HAP-1 (cell line): ENCODE measurements around the gene NLN.
"Not testable (repeated sequence)": the region's sequence is repeated elsewhere in the genome, so short reads cannot be mapped to it uniquely, and the experiment has no call there.

ENCODE experiments used
- DNase-seq, 2 experiments: peaks; one replicate each; pipeline ENCODE4 v3.0.0-alpha.2; 2016 to 2020; ENCODE audit warnings: low spot score in 2 of 2
- H3K27me3 ChIP-seq: fragments of 250-450 bp; sonication (Bioruptor Pico); 2 replicates; pipeline ENCODE4 v1.5.1; 2020; ENCODE audit warnings: low read depth, mild to moderate bottlenecking, moderate library complexity
- H3K36me3 ChIP-seq: fragments of 250-450 bp; sonication (Bioruptor Pico); replicated peaks from 2 replicates; pipeline ENCODE4 v1.5.1; 2020; ENCODE audit warnings: mild to moderate bottlenecking
- H3K4me1 ChIP-seq: fragments of 250-450 bp; sonication (Bioruptor Pico); 2 replicates; pipeline ENCODE4 v1.5.1; 2020; ENCODE audit warnings: mild to moderate bottlenecking
- H3K4me3 ChIP-seq: fragments of 250-450 bp; sonication (Bioruptor Pico); 2 replicates; pipeline ENCODE4 v1.5.1; 2020; ENCODE audit warnings: mild to moderate bottlenecking, moderate library complexity
- H3K9me3 ChIP-seq: fragments of 250-450 bp; sonication (Bioruptor Pico); 2 replicates; pipeline ENCODE4 v1.5.1; 2020; ENCODE audit warnings: mild to moderate bottlenecking, moderate library complexity
- in situ Hi-C: fragments of 300-500 bp; cut with MboI; formaldehyde crosslinking; loops from 3 replicates; pipeline ENCODE4 v1.14.3; 2020; ENCODE audit warnings: low sequenced_read_pairs, inconsistent platforms, mixed read lengths

NLN gene

GRCh38 chr5:65846101-65846500, 124.1 kb downstream of the NLN start:
- Histone ChIP-seq H3K27me3 (no peaks in the 10 kb centered on the region), H3K9me3 (no peaks in the 10 kb centered on the region), H3K36me3 (no peaks in the 10 kb centered on the region), H3K4me1 (no peaks in the 10 kb centered on the region), H3K4me3 (no peak overlapping the region)
- in situ Hi-C loops: no loop called here
- no peak for DNase-seq

- H3K4me1 ChIP-seq, H3K27me3 ChIP-seq, DNase-seq, H3K9me3 ChIP-seq, H3K4me3 ChIP-seq, H3K36me3 ChIP-seq, in situ Hi-C loops: not testable (repeated sequence)
Measured at GRCh38 chr5:65847019-65847418, 125.0 kb downstream of the NLN start.

DNA sequence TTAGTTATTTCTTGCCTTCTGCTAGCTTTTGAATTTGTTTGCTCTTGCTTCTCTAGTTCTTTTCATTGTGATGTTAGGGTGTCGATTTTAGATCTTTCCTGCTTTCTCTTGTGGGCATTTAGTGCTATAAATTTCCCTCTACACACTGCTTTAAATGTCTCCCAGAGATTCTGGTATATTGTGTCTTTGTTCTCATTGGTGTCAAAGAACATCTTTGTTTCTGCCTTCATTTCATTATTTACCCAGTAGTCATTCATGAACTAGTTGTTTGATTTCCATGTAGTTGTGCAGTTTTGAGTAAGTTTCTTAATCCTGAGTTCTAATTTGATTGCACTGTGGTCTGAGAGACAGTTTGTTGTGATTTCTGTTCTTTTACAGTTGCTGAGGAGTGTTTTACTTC, 127.9 kb downstream of the NLN start:
- in situ Hi-C loops: not testable (repeated sequence)

DNA sequence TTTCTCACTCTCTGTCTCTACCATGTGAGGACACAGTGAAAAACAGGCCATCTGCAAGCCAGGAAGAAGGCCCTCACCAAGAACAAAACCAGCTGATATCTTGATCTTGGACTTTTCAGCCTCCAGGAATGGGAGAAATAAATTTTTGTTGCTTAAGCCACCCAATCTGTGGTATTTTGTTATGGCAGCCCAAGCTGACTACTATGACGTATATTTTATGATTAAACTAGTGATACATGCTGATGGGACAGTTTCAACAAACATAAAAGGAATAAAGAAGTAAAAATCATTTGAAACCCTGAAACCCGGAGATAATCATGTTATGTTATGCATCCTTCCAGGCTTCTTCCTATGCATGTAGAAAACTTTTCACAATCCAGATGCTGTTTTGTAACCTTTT, 132.9 kb downstream of the NLN start:
- Histone ChIP-seq H3K9me3 (no peaks in the 10 kb centered on the region), H3K4me3 (no peak overlapping the region), H3K36me3 (no peaks in the 10 kb centered on the region), H3K27me3 (no peaks in the 10 kb centered on the region), H3K4me1 (no peaks in the 10 kb centered on the region)
- in situ Hi-C loops: no loop called here
- no peak for DNase-seq

More for the DNA sequence above, 127.9 kb downstream of the NLN start:
- H3K4me1 ChIP-seq, H3K36me3 ChIP-seq, DNase-seq, H3K9me3 ChIP-seq, H3K4me3 ChIP-seq, H3K27me3 ChIP-seq: not testable (repeated sequence)

DNA sequence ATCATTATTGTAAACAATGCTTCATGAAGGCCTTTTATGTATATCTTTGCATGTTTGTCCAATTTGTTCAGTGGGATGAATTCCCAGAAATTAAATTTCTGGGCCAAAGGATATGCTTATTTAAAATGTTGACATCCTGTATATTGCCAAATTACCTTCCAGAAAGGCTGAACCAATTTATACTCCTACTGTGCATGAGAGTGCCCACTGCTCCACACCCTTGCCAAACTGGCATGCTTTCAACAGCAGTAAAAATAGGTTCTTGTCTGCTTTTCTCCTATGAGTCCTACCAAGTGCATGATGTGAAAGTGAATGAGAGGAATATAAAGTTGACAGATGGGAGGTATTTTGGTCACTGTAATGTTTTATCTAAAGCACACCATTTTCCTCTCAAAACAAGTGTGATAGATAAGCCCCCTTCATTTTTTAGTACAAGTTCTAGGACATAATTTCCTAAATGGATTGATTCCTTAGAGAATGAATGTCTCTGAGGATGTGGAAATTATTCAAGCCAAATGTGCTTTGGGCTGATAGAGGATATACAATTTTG, 133.8 kb downstream of the NLN start:
- in situ Hi-C loops: no loop called here
- H3K27me3 ChIP-seq: no peaks in the 10 kb centered on the region
- no peaks in the 10 kb centered on the region for H3K36me3 ChIP-seq
- no peaks in the 10 kb centered on the region for H3K9me3 ChIP-seq
- DNase-seq: no peak
- no peak overlapping the region for H3K4me3 ChIP-seq
- no peaks in the 10 kb centered on the region for H3K4me1 ChIP-seq

DNA sequence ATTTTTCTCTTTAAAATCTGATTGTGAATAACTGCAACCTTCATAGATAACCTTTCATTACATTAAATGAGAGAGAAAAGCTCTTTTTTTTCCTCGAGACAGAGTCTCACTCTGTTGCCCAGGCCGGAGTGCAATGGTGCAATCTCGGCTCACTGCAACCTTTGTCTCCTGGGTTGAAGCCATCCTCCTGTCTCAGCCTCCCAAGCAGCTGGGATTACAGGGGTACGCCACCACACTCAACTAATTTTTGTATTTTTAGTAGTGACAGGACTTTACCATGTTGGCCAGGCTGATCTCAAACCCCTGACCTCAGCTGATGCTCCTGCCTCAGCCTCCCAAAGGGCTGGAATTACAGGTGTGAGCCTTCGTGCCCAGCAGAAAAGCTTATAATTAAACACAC, 134.5 kb downstream of the NLN start:
- DNase-seq: no peak
- Histone ChIP-seq H3K4me3 (no peak overlapping the region), H3K9me3 (no peaks in the 10 kb centered on the region), H3K27me3 (no peaks in the 10 kb centered on the region), H3K36me3 (no peaks in the 10 kb centered on the region), H3K4me1 (no peaks in the 10 kb centered on the region)
- in situ Hi-C loops: no loop called here

DNA sequence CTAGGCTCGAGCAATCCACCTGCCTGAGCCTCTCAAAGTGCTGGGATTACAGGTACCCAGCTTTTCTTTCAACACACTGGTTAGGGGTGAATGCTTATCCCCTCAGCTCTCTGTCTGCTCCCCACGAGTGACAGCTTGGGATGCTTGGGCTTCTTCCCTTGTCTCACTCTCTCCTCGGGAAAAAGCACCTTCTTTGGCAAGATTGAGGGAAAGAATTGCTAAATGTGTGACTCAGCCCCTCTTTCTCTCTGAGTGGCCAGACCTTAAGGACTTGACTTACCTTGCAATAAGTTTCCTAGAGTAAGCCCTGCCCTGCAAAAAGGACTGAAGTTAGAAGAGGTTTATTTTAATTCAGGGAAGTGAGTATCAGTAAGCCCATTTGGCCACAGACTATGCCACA, 136.3 kb downstream of the NLN start:
- Histone ChIP-seq H3K4me1 (no peaks in the 10 kb centered on the region), H3K4me3 (no peak overlapping the region), H3K9me3 (no peaks in the 10 kb centered on the region), H3K36me3 (no peaks in the 10 kb centered on the region), H3K27me3 (no peaks in the 10 kb centered on the region)
- DNase-seq: no peak
- in situ Hi-C loops: no loop called here

DNA sequence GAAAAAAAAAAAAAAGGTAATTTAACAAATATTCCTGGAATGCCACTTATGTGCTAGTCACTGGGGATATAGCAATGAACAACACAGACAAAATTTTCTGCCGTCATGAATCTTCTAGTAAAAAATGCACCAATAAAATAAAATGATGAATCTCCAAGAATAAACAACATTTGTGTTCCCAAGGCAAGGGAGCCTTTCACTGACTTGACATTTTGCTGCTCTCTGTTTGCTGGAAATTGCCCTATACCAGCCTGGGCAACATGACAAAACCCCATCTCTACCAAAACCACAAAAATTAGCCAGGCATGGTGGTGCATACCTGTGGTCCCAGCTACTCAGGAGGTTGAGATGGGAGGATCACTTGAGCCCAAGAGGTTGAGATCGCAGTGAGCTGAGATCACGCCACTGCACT, 139.8 kb downstream of the NLN start:
- no peak for DNase-seq
- Histone ChIP-seq H3K9me3 (no peaks in the 10 kb centered on the region), H3K36me3 (no peaks in the 10 kb centered on the region), H3K27me3 (no peaks in the 10 kb centered on the region), H3K4me3 (no peak overlapping the region), H3K4me1 (no peaks in the 10 kb centered on the region)
- in situ Hi-C loops: no loop called here

DNA sequence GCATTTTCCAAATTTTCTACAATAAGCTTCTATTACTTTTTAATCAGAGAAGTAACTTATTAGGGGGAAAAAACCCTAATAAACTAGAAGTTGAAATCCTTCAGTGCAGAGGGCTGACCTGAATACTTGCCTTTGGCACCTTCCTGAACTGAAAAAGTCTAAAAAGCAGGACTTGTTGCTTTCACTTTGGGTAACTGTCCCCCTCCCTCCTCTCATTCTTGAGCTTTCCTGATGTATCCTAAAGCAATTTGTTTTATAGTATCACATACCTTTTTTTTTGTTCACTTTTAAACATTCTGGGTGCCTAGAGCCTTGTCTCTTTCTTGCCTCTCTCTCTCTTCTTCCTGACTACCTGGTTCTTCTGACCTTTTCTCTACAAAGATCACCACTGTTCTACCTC, 140.4 kb downstream of the NLN start:
- Histone ChIP-seq H3K4me3 (no peak overlapping the region), H3K9me3 (no peaks in the 10 kb centered on the region), H3K36me3 (no peaks in the 10 kb centered on the region), H3K4me1 (no peaks in the 10 kb centered on the region), H3K27me3 (no peaks in the 10 kb centered on the region)
- no peak for DNase-seq
- in situ Hi-C loops: no loop called here

DNA sequence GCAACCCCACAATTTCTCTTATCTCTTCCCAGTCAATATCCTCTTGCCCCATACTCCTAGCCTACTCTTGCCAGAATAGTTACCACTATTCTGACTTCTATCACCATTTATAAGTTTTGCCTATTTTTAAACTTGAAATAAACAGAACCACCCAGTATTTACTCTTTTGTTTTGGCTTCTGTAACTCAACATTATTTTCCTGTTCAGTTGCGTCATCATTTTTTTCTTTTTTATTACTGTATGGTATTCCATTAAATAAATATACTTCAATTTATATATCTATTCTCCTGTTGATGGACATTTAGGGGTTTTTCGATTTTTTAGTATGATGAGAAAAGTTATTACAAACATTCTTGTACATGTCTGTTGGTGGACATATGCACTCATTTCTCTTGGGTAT, 141.7 kb downstream of the NLN start:
- Histone ChIP-seq H3K4me3 (no peak overlapping the region), H3K4me1 (no peaks in the 10 kb centered on the region), H3K9me3 (no peaks in the 10 kb centered on the region), H3K36me3 (no peaks in the 10 kb centered on the region), H3K27me3 (no peaks in the 10 kb centered on the region)
- no peak for DNase-seq
- in situ Hi-C loops: no loop called here

GRCh38 chr5:65866837-65867521, 145.0 kb downstream of the NLN start:
- no peaks in the 10 kb centered on the region for H3K9me3 ChIP-seq
- no peaks in the 10 kb centered on the region for H3K4me1 ChIP-seq
- in situ Hi-C loops: no loop called here
- no peak overlapping the region for H3K4me3 ChIP-seq
- no peaks in the 10 kb centered on the region for H3K27me3 ChIP-seq
- DNase-seq: no peak
- H3K36me3 ChIP-seq: no peaks in the 10 kb centered on the region

DNA sequence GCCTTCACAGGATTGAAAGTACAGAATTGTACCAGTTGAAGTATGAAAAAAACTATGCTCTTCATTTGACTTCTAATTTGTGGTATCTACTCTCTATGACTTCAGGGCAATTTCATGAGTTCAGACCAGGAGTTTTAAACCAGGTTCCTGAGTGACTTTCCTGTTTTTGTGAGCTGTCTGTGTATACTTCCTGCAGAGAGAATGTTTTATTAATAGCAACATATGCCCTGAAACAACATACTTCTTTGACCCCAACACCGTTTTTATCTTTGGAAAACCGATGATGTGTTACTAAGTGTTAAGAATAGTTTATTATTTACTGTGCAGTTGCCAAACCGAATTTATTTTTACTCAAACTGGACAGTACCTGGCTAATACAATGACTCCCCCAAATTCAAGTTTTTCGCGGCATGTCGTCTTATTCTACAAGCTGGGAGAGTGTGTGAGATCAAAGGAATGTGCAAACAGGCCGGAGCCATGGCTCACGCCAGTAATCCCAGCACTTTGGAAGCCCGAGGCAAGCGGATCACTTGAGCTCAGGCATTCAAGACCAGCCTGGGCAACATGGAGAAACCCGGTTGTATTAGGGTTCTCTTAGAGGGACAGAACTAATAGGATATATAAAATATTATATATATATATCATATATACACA, 145.7 kb downstream of the NLN start:
- in situ Hi-C loops: no loop called here
- Histone ChIP-seq H3K9me3 (no peaks in the 10 kb centered on the region), H3K27me3 (no peaks in the 10 kb centered on the region), H3K4me3 (no peak overlapping the region), H3K36me3 (no peaks in the 10 kb centered on the region), H3K4me1 (no peaks in the 10 kb centered on the region)
- DNase-seq: no peak

DNA sequence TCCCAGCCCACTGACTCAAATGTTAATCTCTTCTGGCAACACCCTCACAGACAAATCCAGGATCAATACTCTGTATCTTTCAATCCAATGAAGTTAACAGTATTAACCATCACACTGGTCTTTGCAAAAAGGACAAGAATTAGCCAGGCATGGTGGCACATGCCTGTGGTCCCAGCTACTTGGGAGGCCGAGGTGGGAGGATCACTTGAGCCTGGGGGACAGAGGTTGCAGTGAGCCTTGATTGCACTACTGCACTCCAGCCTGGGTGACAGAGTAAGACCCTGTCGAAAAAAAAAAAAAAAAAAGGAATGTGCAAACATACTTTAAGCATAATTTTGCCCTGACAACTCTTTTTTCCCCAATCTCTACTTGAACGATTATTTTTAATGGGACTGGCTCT, 146.5 kb downstream of the NLN start:
- Histone ChIP-seq H3K4me3 (no peak overlapping the region), H3K27me3 (no peaks in the 10 kb centered on the region), H3K36me3 (no peaks in the 10 kb centered on the region), H3K9me3 (no peaks in the 10 kb centered on the region), H3K4me1 (no peaks in the 10 kb centered on the region)
- no peak for DNase-seq
- in situ Hi-C loops: no loop called here

- Histone ChIP-seq H3K4me3 (no peak overlapping the region), H3K36me3 (no peaks in the 10 kb centered on the region), H3K4me1 (no peaks in the 10 kb centered on the region), H3K27me3 (no peaks in the 10 kb centered on the region), H3K9me3 (no peaks in the 10 kb centered on the region)
- no peak for DNase-seq
- in situ Hi-C loops: no loop called here
Measured at GRCh38 chr5:65871182-65871581, 149.2 kb downstream of the NLN start.
